ENCODE results near the gene ALPI. TPM values are rescaled to one million over a fixed set of nuclear protein-coding genes. Genes with fewer than 3 reads are reported as not detected.
"Not testable (repeated sequence)": the region's sequence is repeated elsewhere in the genome, so short reads cannot be mapped to it uniquely, and the experiment has no call there.

ALPI gene
- total RNA-seq, 1 donor from 2014 or later, result not detected

DNA sequence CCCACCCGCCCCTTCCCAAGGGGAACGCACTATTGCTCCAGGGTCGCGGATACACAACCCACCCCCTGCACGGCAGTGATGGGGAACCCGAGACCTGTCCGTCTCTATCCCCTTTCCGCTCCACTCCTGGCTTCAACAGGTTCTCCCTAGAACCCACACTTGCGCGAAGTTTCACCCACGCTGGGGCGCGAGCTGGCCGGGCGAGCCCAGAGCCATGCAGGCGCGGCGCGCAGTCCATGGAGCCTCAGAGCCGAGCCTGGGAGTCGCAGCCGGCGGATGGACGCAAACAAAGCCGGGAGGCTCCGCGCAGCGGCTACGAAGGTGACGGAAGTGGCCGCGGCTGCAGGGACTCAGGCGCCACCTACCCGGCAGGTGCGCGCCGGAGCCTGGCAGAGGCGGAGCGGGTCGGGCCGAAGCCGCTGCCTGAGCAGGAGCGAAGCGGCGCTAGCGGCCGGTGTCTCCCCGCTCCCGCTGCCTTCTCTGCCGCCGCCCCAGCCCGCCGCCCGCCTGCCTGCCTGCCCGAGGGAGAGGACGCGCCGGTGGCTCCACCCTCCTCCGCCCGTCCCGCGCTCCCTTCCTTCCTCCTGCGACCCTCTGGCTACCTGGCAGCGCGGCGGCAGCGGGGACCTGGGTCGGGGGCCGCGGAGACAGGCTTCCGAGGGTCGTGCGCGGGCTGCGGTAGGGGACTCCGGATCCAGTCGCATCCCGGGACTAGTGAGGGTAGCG is 35.3 kb upstream of the ALPI start:
- H3K4me1 Mint-ChIP-seq, result peaks cover 9% of the 10 kb centered on the region
- peak overlapping the region; percentile 41 for H3K4me3 Mint-ChIP-seq
- H3K9me3 Mint-ChIP-seq, result peaks cover 4% of the 10 kb centered on the region
- no peak for DNase-seq (ENCODE audit: low read depth, low spot score)
- TF ChIP-seq, protein P1, sequence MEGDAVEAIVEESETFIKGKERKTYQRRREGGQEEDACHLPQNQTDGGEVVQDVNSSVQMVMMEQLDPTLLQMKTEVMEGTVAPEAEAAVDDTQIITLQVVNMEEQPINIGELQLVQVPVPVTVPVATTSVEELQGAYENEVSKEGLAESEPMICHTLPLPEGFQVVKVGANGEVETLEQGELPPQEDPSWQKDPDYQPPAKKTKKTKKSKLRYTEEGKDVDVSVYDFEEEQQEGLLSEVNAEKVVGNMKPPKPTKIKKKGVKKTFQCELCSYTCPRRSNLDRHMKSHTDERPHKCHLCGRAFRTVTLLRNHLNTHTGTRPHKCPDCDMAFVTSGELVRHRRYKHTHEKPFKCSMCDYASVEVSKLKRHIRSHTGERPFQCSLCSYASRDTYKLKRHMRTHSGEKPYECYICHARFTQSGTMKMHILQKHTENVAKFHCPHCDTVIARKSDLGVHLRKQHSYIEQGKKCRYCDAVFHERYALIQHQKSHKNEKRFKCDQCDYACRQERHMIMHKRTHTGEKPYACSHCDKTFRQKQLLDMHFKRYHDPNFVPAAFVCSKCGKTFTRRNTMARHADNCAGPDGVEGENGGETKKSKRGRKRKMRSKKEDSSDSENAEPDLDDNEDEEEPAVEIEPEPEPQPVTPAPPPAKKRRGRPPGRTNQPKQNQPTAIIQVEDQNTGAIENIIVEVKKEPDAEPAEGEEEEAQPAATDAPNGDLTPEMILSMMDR (conservative IDR thresholded peaks at IDR 0.05), result no peak
- H3K27ac Mint-ChIP-seq (ENCODE audit: unreplicated experiment), result no peak overlapping the region
- H3K27me3 Mint-ChIP-seq (ENCODE audit: low read depth), result peaks cover 95% of the 10 kb centered on the region
- H3K36me3 Mint-ChIP-seq (ENCODE audit: low read depth), result peaks cover 3% of the 10 kb centered on the region

DNA sequence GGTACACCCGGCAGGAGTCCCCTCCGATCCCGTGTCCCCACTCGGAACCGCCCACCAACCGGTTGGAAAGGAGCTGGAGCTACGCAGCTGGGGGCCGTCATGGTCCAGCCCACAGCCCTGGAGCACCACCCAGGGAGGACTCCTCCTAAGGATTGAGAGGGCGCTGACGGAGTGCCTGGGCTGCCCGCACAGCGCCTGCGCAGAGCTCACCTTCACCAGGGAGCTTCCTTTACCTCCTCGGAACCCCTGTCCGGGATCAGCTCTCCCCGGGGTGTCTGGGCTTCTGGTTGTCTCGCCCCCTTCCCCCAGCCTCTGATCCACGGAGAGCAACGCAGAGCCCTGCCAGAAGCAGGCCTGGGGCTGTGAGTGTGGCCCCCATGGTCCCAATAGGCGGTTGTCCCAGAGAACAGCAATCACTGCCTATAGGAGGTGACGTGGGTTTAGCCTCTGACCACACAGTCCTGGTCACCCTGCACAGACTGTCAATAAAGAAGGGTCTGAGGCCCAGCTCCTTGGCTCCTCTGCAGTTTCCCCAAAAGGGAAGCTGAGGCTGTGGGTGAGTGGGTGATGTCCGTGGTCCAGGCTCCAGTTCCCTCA is 34.7 kb upstream of the ALPI start:
- TF ChIP-seq, protein P1 (conservative IDR thresholded peaks at IDR 0.05), result no peak
- DNase-seq (ENCODE audit: low read depth, low spot score), result no peak
- Mint-ChIP-seq H3K27me3 (ENCODE audit: low read depth) (peaks cover 94% of the 10 kb centered on the region), H3K27ac (ENCODE audit: unreplicated experiment) (no peak overlapping the region), H3K36me3 (ENCODE audit: low read depth) (peaks cover 3% of the 10 kb centered on the region), H3K9me3 (peaks cover 4% of the 10 kb centered on the region), H3K4me1 (peaks cover 9% of the 10 kb centered on the region), H3K4me3 (no peak overlapping the region)

DNA sequence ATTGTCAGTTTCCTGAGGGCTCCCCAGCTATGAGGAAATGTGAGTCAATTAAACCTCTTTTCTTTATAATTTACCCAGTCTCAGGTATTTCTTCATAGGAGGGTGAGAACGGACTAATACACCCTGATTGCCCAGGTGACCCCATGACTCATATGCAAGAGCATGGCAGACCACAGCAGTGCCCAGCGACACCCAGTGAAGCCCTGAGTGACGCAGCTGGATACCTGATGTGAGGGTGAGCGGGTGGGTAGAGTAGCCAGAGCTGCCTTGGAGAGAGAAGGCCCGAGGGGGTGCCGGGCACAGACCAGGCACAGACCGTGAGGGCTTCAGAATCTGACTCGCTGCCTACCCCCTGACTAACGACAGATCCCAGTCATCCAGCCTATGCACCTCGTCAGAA is 33.9 kb upstream of the ALPI start:
- peaks cover 9% of the 10 kb centered on the region for H3K4me1 Mint-ChIP-seq
- peak overlapping the region; percentile 79 for H3K4me3 Mint-ChIP-seq
- no peak overlapping the region for H3K27ac Mint-ChIP-seq (ENCODE audit: unreplicated experiment)
- peaks cover 90% of the 10 kb centered on the region for H3K27me3 Mint-ChIP-seq (ENCODE audit: low read depth)
- H3K36me3 Mint-ChIP-seq (ENCODE audit: low read depth), result peaks cover 3% of the 10 kb centered on the region
- H3K9me3 Mint-ChIP-seq, result peaks cover 4% of the 10 kb centered on the region
- DNase-seq (ENCODE audit: low read depth, low spot score), result no peak
- TF ChIP-seq, protein P1 (conservative IDR thresholded peaks at IDR 0.05), result no peak

DNA sequence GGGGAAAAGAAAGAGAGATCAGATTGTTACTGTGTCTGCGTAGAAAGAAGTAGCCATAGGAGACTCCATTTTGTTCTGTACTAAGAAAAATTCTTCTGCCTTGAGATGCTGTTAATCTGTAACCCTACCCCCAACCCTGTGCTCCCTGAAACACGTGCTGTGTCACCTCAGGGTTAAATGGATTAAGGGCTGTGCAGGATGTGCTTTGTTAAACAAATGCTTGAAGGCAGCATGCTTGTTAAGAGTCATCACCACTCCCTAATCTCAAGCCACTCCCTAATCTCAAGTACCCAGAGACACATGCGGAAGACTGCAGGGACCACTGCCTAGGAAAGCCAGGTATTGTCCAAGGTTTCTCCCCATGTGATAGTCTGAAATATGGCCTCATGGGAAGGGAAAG is 33.0 kb upstream of the ALPI start:
- DNase-seq (ENCODE audit: low read depth, low spot score); H3K9me3 Mint-ChIP-seq; H3K36me3 Mint-ChIP-seq (ENCODE audit: low read depth); H3K27ac Mint-ChIP-seq (ENCODE audit: unreplicated experiment); H3K4me1 Mint-ChIP-seq: not testable (repeated sequence)
- Mint-ChIP-seq H3K27me3 (ENCODE audit: low read depth) (peaks cover 81% of the 10 kb centered on the region), H3K4me3 (peak overlapping the region; percentile 2)

DNA sequence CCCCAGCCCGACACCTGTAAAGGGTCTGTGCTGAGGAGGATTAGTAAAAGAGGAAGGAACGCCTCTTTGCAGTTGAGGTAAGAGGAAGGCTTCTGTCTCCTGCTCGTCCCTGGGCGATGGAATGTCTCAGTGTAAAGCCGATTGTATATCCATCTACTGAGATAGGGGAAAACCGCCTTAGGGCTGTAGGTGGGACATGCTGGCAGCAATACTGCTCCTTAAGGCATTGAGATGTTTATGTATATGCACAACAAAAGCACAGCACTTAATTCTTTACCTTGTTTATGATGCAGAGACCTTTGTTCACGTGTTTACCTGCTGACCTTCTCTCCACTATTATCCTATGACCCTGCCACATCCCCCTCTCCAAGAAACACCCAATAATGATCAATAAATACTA is 32.5 kb upstream of the ALPI start:
- not testable (repeated sequence) for H3K4me1 Mint-ChIP-seq; H3K4me3 Mint-ChIP-seq; DNase-seq (ENCODE audit: low read depth, low spot score); H3K36me3 Mint-ChIP-seq (ENCODE audit: low read depth); H3K27ac Mint-ChIP-seq (ENCODE audit: unreplicated experiment); H3K9me3 Mint-ChIP-seq
- peaks cover 77% of the 10 kb centered on the region for H3K27me3 Mint-ChIP-seq (ENCODE audit: low read depth)

DNA sequence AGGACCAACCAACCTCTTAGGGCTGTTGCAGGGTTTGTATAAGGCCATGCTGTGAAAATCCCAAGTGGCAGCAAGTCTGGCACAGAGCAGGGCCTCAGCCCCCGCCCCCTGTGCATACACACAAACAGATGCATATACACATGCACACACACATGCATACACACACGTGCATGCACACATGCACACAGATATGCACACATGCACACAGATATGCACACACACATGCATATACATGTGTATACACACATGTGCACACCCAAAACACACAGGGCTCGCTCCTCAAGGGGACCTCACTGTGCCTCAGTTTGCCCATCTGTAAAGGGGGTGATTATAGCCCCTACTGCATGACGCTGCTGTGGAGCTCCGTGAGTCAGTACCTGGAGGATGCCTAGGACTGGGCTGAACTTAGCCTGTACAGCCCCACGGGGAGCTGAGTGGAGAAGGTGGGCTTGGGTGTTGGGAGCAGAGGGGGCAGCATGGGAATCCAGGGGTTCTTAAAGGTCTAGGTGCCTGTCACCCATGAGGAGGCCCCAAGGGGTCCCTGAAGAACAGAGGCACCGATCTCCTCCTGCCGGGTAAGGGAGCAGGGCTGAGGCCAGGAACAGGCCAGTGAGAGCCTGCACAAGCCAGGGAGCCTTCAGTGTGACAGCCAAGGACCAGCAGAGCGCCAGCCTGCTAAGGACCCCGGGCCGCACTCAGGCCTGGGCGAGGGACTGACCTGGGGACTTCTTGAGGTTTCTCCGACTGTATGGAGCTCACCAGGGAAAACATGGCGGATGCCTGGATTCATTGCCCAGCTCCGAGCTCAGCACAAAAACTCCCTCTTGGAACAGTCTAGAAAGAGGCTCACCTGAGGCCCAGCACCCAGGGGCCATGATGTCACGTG is 24.0 kb upstream of the ALPI start:
- Mint-ChIP-seq H3K27ac (ENCODE audit: unreplicated experiment) (no peak overlapping the region), H3K4me1 (no peaks in the 10 kb centered on the region), H3K4me3 (no peak overlapping the region), H3K36me3 (ENCODE audit: low read depth) (no peaks in the 10 kb centered on the region), H3K9me3 (no peaks in the 10 kb centered on the region), H3K27me3 (ENCODE audit: low read depth) (no peaks in the 10 kb centered on the region)
- no peak for DNase-seq (ENCODE audit: low read depth, low spot score)
- TF ChIP-seq, protein P1 (conservative IDR thresholded peaks at IDR 0.05), result no peak

All from neural crest cell (in vitro differentiated cells).